Medulla oblongata (tissue), 1 donor: Measurements from ENCODE around the gene AIFM3.
"Not testable (repeated sequence)": the region's sequence is repeated elsewhere in the genome, so short reads cannot be mapped to it uniquely, and the experiment has no call there.

Source experiments
- DNase-seq: peaks from one replicate; pipeline ENCODE4 v3.0.0-alpha.2; 2015; ENCODE audit errors: extremely low spot score

The AIFM3 gene

GRCh38 chr22:20966883-20967696, at the start of gene AIFM3:
AIFM3 (plus strand) TSS chr22:20967255; CDS start chr22:20967945, 690 bp downstream.
- peak; percentile 53 for DNase-seq

GRCh38 chr22:20918663-20919218, 48.3 kb upstream of the AIFM3 start:
- DNase-seq, result no peak

GRCh38 chr22:20919718-20920117, 47.3 kb upstream of the AIFM3 start:
- no peak for DNase-seq

GRCh38 chr22:20920881-20921203, 46.2 kb upstream of the AIFM3 start:
- DNase-seq, result no peak

- DNase-seq, result no peak
Measured at GRCh38 chr22:20922141-20922751, 44.8 kb upstream of the AIFM3 start.

- no peak for DNase-seq
Measured at GRCh38 chr22:20926243-20926642, 40.8 kb upstream of the AIFM3 start.

GRCh38 chr22:20927940-20928572, 39.0 kb upstream of the AIFM3 start:
- no peak for DNase-seq

- no peak for DNase-seq
Measured at GRCh38 chr22:20928573-20928967, 38.5 kb upstream of the AIFM3 start.

GRCh38 chr22:20930004-20930403, 37.1 kb upstream of the AIFM3 start:
- no peak for DNase-seq

- DNase-seq, result not testable (repeated sequence)
Measured at GRCh38 chr22:20930435-20930834, 36.6 kb upstream of the AIFM3 start.

GRCh38 chr22:20931126-20931654, 35.9 kb upstream of the AIFM3 start:
- no peak for DNase-seq

- no peak for DNase-seq
Measured at GRCh38 chr22:20933910-20934309, 33.1 kb upstream of the AIFM3 start.

GRCh38 chr22:20935049-20935448, 32.0 kb upstream of the AIFM3 start:
- not testable (repeated sequence) for DNase-seq

- not testable (repeated sequence) for DNase-seq
Measured at GRCh38 chr22:20935780-20936539, 31.1 kb upstream of the AIFM3 start.

GRCh38 chr22:20937031-20937793, 29.8 kb upstream of the AIFM3 start:
- DNase-seq, result no peak

- no peak for DNase-seq
Measured at GRCh38 chr22:20937794-20938671, 29.0 kb upstream of the AIFM3 start.

GRCh38 chr22:20939457-20940185, 27.4 kb upstream of the AIFM3 start:
- DNase-seq, result not testable (repeated sequence)

GRCh38 chr22:20940186-20940651, 26.8 kb upstream of the AIFM3 start:
- DNase-seq, result no peak

GRCh38 chr22:20940904-20941385, 26.1 kb upstream of the AIFM3 start:
- DNase-seq, result no peak
